HEK293T (cell line): ENCODE data around the gene FBXL7.

Experiments used
- CTCF ChIA-PET: fragments of 350-600 bp; formaldehyde crosslinking; extraction: SDS; loops from one replicate; lab custom pipeline; 2021; ENCODE audit warnings: antibody characterized with exemption, inconsistent platforms; lab: Yijun Ruan, JAX
- POLR2A ChIA-PET: fragments of 350-600 bp; formaldehyde crosslinking; extraction: SDS; loops from one replicate; lab custom pipeline; 2020; ENCODE audit warnings: antibody characterized with exemption, inconsistent platforms; lab: Yijun Ruan, JAX
- DNase-seq: peaks from one replicate; pipeline ENCODE4 v3.0.0; 2012; ENCODE audit warnings: mixed read lengths; ENCODE audit errors: extremely low spot score
- ARNT ChIP-seq: fragments of 450-650 bp; IDR thresholded peaks from 2 replicates; pipeline ENCODE4 v1.6.1; 2017; ENCODE audit warnings: mild to moderate bottlenecking
- BHLHE40 ChIP-seq: fragments of 450-650 bp; IDR thresholded peaks from 2 replicates; pipeline ENCODE4 v1.6.1; 2016; ENCODE audit warnings: mild to moderate bottlenecking, moderate library complexity, borderline replicate concordance
- CTBP1 ChIP-seq: fragments of 450-650 bp; IDR thresholded peaks from 2 replicates; pipeline ENCODE4 v1.6.1; 2016; ENCODE audit warnings: borderline replicate concordance
- ELF4 ChIP-seq: fragments of 450-650 bp; IDR thresholded peaks from 2 replicates; pipeline ENCODE4 v1.6.1; 2017; ENCODE audit warnings: antibody characterized with exemption
- FOXA1 ChIP-seq: fragments of 450-650 bp; IDR thresholded peaks from 2 replicates; pipeline ENCODE4 v1.6.1; 2016; ENCODE audit warnings: mild to moderate bottlenecking
- FOXK2 ChIP-seq: fragments of 450-650 bp; IDR thresholded peaks from 2 replicates; pipeline ENCODE4 v1.6.1; 2016; ENCODE audit warnings: mild to moderate bottlenecking
- FOXM1 ChIP-seq: fragments of 450-650 bp; IDR thresholded peaks from 2 replicates; pipeline ENCODE4 v1.6.1; 2017; ENCODE audit warnings: mild to moderate bottlenecking, borderline replicate concordance
- HDGF ChIP-seq: fragments of 450-650 bp; IDR thresholded peaks from 2 replicates; pipeline ENCODE4 v1.6.1; 2017; ENCODE audit warnings: antibody characterized with exemption, borderline replicate concordance
- L3MBTL2 ChIP-seq: fragments of 450-650 bp; conservative IDR thresholded peaks from 2 replicates; pipeline ENCODE4 v1.6.1; 2016; ENCODE audit warnings: mild to moderate bottlenecking
- LEF1 ChIP-seq: fragments of 450-650 bp; IDR thresholded peaks from 2 replicates; pipeline ENCODE4 v1.6.1; 2017; ENCODE audit warnings: mild to moderate bottlenecking, borderline replicate concordance
- NFRKB ChIP-seq: fragments of 450-650 bp; IDR thresholded peaks from 2 replicates; pipeline ENCODE4 v1.6.1; 2016; ENCODE audit warnings: mild to moderate bottlenecking, moderate library complexity
- SP1 ChIP-seq: fragments of 450-650 bp; IDR thresholded peaks from 2 replicates; pipeline ENCODE4 v1.6.1; 2017
- SUZ12 ChIP-seq: fragments of 450-650 bp; IDR thresholded peaks from 2 replicates; pipeline ENCODE4 v1.6.1; 2016; ENCODE audit warnings: mild to moderate bottlenecking
- TARDBP ChIP-seq: fragments of 450-650 bp; IDR thresholded peaks from 2 replicates; pipeline ENCODE4 v1.6.1; 2016
- ZNF384 ChIP-seq: fragments of 450-650 bp; IDR thresholded peaks from 2 replicates; pipeline ENCODE4 v1.6.1; 2016
- TF ChIP-seq, protein P1 (sequence below): fragments of 450-650 bp; IDR thresholded peaks from 2 replicates; pipeline ENCODE4 v1.6.1; 2016

FBXL7 gene

DNA sequence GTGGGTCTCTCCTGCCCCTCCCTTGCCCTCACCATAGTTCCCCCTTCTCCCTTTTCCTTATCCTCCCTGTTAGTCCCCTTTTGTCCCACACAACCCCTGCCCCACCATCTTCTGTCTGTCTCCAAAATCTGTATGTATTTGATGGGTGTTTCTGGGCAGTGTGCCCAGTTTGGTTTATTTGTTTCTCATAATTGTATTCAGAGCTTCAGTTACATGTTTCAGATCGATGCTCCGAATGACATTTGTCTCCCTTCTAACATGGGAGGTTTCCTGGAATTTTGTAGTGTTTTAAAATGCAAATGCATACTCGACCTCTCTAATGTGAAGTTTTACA, 22.2 kb downstream of the FBXL7 start:
- POLR2A ChIA-PET: no interaction called here
- CTCF ChIA-PET: no interaction called here
- DNase-seq: no peak

DNA sequence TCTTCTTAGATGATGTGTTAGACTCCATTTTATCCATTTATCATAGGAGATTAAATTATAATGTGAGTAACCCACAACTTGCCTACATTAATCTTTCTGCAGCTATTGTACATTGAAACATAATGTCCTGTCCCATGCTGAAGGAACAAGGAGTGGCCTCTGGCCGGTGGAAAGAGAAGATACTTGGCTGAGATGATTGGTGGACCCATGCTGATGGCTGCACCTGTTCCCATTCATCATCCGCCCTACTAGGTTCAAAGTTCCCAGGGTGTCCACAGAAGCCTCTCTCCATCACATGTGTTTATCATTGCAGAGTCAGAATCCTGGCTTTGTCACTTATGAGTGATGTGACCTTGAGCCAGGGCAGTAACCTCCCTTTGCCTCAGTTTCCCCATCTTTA, 24.7 kb downstream of the FBXL7 start:
- CTCF ChIA-PET: no interaction called here
- no peak for DNase-seq
- POLR2A ChIA-PET: no interaction called here
- TF ChIP-seq BHLHE40: no peak
- TF ChIP-seq, protein P1, sequence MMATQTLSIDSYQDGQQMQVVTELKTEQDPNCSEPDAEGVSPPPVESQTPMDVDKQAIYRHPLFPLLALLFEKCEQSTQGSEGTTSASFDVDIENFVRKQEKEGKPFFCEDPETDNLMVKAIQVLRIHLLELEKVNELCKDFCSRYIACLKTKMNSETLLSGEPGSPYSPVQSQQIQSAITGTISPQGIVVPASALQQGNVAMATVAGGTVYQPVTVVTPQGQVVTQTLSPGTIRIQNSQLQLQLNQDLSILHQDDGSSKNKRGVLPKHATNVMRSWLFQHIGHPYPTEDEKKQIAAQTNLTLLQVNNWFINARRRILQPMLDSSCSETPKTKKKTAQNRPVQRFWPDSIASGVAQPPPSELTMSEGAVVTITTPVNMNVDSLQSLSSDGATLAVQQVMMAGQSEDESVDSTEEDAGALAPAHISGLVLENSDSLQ: no peak
- no peak for TF ChIP-seq TARDBP
- no peak for TF ChIP-seq L3MBTL2
- TF ChIP-seq FOXK2: no peak
- TF ChIP-seq ELF4: no peak
- TF ChIP-seq ARNT: no peak
- TF ChIP-seq HDGF: no peak
- TF ChIP-seq FOXA1: no peak
- no peak for TF ChIP-seq FOXM1
- TF ChIP-seq LEF1: no peak
- TF ChIP-seq ZNF384: no peak
- no peak for TF ChIP-seq NFRKB
- no peak for TF ChIP-seq CTBP1
- TF ChIP-seq SP1: no peak
- TF ChIP-seq SUZ12: no peak

More for the DNA sequence above, 22.2 kb downstream of the FBXL7 start:
- TF ChIP-seq ZNF384: no peak
- no peak for TF ChIP-seq FOXK2
- TF ChIP-seq FOXM1: no peak
- TF ChIP-seq BHLHE40: no peak
- no peak for TF ChIP-seq LEF1

DNA sequence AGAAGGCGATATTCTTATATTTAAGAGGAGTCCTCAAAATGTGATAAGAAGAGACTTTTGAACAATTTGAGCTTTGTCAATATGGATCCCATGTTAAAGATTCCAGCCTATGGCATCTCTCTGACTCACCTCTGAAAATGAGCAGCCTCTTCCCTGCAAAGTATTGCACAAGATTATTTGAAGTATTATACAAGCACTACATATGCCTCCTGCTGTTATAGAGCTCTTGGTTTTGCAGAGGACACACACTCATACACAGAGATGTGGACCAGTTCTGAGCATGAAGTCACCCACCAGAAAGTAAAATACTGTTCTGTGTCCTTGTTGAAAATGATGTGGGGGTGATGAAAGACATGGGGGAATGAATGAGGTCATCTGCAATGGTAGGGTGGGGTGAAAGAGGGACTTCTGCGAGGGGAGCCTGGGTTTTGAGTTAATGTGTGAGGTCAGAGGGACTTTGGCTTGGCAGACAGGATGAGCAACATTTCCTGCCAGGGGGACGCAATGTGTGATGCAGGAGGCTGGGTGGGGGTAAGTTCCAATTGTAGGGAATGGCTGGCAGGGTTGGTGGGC, 25.8 kb downstream of the FBXL7 start:
- ChIA-PET CTCF (no interaction called here), POLR2A (no interaction called here)
- DNase-seq: no peak
- no peak for TF ChIP-seq SUZ12
- TF ChIP-seq ZNF384: no peak
- no peak for TF ChIP-seq BHLHE40

DNA sequence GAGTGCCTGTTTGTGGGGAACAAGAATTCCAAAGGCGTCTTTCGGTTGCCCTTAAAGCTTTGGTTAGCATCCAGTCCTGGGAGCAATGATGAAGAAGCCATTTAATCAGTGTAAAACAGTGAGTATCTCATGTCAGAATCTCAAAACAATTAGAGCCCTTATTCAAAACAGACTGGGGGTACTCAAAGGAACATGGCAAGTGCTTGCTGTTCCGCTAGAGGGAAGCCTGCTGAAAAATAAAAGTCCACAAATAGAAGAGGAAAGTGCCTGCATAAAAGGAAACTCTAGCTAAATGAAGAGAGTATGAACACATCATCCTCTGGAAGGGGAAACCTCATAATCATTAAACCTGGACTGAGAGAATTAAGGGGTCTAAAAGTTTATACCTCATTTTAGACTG, 26.4 kb downstream of the FBXL7 start:
- TF ChIP-seq BHLHE40: no peak
- TF ChIP-seq FOXK2: no peak
- no peak for DNase-seq
- ChIA-PET CTCF (no interaction called here), POLR2A (no interaction called here)

DNA sequence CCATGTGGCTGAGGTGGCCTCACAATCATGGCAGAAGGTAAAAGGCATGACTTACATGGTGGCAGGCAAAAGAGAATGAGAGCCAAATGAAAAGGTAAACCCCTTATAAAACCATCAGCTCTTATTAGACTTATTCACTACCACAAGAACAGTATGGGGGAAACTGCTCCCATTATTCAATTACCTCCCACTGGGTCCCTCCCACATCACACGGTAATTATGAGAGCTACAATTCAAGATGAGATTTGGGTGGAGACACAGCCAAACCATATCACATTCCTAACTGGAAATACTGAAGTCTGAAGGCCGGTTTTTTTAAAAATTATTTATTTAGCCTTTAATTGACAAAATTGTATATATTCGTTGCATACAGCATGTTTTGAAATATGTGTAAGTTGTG, 28.5 kb downstream of the FBXL7 start:
- no peak for DNase-seq
- TF ChIP-seq FOXA1 (no peak), LEF1 (no peak), ELF4 (no peak), FOXK2 (no peak), ARNT (no peak), BHLHE40 (no peak), SUZ12 (no peak), TARDBP (no peak), L3MBTL2 (no peak), SP1 (no peak), FOXM1 (no peak)
- TF ChIP-seq, protein P1: no peak
- ChIA-PET CTCF (no interaction called here), POLR2A (no interaction called here)

DNA sequence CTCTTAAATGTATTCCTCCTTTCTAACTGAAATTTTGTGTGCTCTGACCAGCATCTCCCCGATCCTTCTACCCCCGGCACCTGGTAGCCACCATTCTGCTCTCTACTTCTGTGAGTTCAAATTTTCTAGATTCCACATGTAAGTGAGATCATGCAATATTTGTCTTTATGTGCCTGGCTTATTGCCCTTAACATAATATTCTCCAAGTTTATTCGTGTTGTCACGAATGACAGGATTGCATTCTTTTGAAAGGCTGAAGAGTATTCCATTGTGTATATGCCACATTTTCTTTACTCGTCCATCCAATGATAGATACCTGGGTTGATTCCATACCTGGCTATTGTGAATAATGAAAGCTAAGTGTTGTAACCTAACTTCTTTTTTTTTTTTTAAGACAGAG, 29.0 kb downstream of the FBXL7 start:
- ChIA-PET CTCF (no interaction called here), POLR2A (no interaction called here)
- TF ChIP-seq, protein P1: no peak
- TF ChIP-seq HDGF (no peak), FOXA1 (no peak), LEF1 (no peak), TARDBP (no peak), L3MBTL2 (no peak), CTBP1 (no peak), FOXK2 (no peak), SP1 (no peak), ZNF384 (no peak), ARNT (no peak), ELF4 (no peak), BHLHE40 (no peak), NFRKB (no peak), SUZ12 (no peak)
- DNase-seq: no peak

DNA sequence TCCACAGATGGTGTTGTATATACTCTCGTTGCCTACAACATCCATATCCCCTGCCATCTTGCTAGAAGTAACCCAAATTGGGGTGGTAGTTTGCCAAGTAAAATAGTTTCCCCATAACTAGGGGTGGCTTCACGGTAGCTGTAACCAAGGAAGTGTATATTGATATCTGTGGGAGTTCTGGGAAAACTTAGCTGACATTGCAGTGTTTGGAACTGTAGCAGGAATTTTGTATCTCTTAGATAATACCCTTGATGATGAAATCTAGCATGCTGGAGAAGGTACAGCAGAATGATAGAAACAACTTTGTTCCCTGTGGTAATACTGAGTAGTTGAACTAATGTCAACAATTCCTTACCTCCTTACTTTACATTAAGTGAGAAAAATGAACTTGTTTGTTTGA, 29.8 kb downstream of the FBXL7 start:
- ChIA-PET POLR2A (no interaction called here), CTCF (no interaction called here)
- TF ChIP-seq LEF1: no peak
- no peak for TF ChIP-seq NFRKB
- TF ChIP-seq, protein P1: no peak
- TF ChIP-seq HDGF: no peak
- no peak for TF ChIP-seq FOXM1
- no peak for TF ChIP-seq BHLHE40
- no peak for TF ChIP-seq SUZ12
- TF ChIP-seq ARNT: no peak
- TF ChIP-seq SP1: no peak
- TF ChIP-seq CTBP1: no peak
- TF ChIP-seq L3MBTL2: no peak
- TF ChIP-seq ZNF384: no peak
- TF ChIP-seq TARDBP: no peak
- no peak for TF ChIP-seq FOXA1
- TF ChIP-seq ELF4: no peak
- TF ChIP-seq FOXK2: no peak

More for the DNA sequence above, 29.8 kb downstream of the FBXL7 start:
- DNase-seq: no peak
